DMS79 (cell line): Measurements from ENCODE around the gene CYB5R2.
A peak's percentile ranks its signal among the peaks of the same experiment; 100 is the strongest.

Experiments
- DNase-seq: peaks from one replicate; lab custom pipeline; 2025; lab: John Stamatoyannopoulos, UW

The CYB5R2 gene

DNA sequence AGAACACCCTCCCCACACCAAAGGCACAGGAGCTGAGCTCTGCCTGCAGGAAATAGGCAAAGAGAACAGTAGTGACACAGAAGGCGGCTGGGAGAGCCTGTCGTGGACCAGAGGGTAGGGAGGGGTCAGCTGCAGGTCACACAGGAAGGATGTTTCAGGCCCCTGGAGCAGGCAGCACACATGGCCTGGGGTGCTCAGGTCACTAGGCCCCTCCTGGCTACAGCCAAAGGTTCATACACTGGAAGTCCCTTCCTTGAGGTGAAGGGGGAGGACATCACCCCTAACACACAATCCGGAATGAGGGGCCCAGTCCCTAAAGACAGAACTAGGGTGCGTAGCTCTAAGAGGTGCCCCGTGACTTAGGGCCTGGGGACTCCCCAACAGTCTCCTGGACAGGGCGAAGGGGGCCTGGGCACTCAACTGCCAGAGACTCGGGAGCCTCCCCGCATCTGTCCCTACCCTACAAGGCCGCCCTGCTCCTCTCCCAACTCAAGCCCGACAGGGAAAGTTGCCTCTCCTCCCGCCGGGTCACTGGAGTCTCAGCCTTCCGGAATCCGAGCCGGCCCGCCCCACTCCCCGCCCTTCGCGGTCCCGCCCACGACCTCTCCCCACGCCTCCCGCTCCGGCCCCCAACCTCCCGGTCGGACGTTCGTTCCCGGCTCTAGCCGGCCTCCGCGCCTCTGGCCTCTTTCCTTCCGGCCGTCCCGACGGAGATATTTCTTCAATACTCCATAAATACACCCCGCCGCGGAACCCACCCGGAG, at the start of gene CYB5R2:
Gene CYB5R2, minus strand, starts transcription at position 541 of the 764 bp plus-strand sequence. CDS start 675 bp downstream, outside the sequence.
- no peak for DNase-seq

DNA sequence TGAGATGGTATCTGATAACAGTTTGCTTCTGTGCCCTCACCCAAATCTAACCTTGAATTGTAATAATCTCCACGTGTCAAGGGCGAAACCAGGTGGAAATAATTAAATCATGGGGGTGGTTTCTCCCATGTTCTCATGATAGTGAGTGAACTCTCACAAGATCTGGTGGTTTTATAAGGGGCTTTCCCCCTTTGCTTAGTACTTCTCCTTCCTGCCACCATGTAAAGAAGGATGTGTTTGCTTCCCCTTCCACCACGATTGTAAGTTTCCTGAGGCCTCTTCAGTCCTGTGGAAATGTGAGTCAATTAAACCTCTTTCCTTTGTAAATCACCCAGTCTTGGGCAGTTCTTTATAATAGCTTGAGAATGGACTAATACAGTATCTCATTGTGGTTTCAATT, 41.5 kb upstream of the CYB5R2 start:
- no peak for DNase-seq

DNA sequence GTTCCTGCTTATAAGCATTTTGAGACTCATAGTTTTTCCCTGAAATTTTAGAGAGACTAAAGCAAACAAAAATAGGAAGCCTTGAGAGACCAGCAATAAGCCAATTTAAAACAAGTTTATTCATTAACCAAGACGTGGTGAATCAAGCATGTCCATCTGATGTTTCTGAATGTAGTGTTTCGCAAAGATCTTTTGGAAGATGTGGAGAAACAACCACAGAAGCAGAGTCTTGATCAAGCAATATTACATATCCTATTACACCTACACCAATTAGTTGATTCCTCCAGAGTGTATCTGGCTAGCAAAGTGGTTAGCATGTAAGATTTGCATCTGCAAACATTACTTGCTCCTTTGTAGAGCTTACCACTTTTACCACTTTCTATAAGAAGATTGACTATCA, 33.1 kb upstream of the CYB5R2 start, which contains the start of gene OVCH2:
Gene OVCH2, minus strand, starts transcription at position 101 of the 400 bp plus-strand sequence. Its CDS starts 83 bp downstream, at position 18.
- DNase-seq: no peak

GRCh38 chr11:7703740-7704139, 30.4 kb upstream of the CYB5R2 start:
- DNase-seq: no peak

DNA sequence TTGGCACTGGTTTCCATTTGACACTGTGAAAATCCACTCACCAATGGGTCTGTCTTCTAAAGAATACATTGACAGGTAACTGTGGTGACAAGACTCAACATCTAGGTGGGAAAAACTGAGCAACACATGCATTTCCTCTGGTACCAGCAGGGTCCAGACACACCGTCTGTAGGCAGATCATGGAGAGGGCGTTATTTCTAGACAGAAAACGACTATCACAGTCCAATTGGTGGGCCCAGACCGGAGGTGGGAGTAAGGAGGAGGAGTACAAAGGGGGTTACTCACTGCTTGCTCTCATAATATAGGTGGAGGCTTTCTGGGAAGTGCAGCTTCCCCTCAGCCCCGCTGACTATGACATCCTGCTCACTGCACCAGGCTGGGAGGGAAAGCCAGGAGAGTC, 23.1 kb upstream of the CYB5R2 start:
- no peak for DNase-seq

DNA sequence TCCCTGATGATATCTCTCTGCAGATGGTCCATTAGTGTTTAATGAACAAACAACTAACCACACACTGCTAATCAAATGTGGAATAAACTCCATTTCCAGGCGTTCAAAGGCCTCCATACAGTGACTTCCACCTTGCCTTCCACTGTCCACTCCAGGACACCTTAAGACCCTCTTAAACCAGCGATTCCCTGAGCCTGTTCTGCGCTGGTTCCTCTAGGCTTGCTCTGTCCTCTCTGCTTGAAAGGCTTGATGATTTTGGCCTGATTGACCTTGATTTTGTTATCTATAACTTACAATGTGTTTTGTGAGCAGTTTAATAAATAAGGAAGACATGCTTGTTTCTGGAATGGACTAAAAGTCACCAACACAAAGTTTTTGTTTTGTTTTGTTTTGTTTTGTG, 20.9 kb upstream of the CYB5R2 start:
- no peak for DNase-seq

DNA sequence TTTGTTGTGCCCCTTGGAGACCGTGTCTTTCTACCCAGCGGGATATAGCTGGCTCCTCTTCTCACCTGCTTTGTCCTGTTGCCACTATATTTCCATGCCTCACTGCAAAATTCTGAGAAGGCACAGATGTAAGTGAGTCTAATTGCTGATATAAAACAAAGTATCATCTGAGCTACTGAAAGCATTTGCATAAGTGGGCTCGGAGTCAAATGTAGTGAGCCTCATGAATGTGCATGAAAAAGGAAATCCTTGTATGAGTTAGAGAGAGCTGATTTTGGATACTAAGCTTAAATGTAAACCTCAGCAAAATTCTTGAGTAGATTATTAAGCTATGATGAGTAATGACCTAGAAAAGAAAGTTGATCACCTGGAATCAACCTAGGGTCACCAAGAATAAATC, 19.1 kb upstream of the CYB5R2 start:
- no peak for DNase-seq

GRCh38 chr11:7691759-7692350, 18.6 kb upstream of the CYB5R2 start:
- no peak for DNase-seq

- peak; percentile 4 for DNase-seq
These were observed 17.3 kb upstream of the CYB5R2 start for GRCh38 chr11:7690648-7691047.

GRCh38 chr11:7689239-7689638, 15.9 kb upstream of the CYB5R2 start:
- no peak for DNase-seq

GRCh38 chr11:7688238-7688826, 15.0 kb upstream of the CYB5R2 start:
- no peak for DNase-seq

DNA sequence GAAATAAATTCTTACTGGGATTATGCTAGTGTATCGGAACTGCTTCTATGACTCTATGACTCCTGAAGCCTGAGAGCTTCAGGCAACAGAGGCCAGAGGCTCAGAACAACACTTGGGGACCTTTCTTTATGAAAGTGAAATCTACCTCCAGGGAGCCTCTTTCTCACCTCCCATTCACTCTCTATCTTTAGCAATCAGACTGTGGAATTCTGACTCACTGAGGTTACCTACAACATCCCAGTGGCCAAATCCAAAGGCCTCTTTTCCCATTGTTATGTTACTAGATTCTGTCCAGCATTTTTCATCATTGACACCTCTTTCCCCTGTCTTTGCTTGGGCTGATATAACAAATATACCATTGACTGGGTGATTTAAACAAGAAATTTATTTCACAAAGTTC, 14.1 kb upstream of the CYB5R2 start:
- no peak for DNase-seq

DNA sequence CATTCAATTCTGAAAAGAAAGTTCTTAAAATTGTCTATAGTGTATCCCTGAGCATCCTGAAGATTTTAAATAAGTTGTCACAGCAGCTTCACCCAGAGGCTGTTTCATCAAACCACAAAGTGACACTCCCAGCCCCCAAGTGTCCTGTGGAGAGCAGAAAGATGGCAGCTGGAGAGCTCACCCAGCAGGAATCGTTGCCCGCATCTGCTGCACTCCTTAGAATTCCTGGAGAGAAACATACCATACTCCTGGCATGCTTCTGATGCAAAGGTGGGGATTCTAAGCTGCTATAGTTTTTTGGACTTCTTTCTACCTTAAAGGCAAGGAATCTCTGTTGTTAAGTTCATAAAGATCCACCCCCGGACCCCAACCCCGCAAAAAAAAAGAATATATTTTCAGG, 13.5 kb upstream of the CYB5R2 start:
- DNase-seq: no peak

GRCh38 chr11:7683571-7683970, 10.3 kb upstream of the CYB5R2 start:
- no peak for DNase-seq

DNA sequence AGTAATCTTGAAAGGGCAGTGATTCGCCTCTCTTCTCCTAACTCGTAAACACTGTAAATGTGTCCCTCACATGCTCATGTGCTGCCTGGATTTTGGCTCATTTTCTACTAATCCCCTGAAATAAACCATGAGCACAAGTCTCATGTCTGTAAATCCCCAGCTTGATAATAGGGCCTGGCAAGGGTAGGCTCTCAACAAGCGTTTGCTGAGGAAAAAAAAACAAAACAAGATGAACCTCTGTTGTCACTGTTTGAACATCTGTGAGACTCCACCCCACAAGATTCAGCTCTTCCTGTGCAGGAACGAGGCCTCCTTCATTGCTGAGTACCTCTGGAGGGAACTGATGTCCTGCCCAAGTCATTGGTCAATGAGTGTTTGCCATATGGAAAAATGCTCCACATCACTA, 4.5 kb upstream of the CYB5R2 start:
- DNase-seq: no peak

DNA sequence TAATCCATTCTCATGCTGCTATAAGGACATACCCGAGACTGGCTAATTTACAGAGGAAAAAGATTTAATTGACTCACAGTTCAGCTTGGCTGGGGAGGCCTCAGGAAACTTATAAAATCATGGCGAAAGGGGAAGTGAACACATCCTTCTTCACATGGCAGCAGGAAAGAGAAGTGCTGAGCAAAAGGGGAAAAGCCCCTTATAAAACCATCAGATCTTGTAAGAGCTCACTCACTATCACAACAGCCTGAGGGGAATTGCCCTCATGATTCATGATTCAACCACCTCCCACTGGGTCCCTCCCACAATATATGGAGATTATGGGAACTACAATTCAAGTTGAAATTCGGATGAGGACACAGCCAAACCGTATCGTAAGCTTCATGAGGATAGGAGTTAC, 3.8 kb upstream of the CYB5R2 start:
- no peak for DNase-seq

GRCh38 chr11:7675631-7676030, 2.3 kb upstream of the CYB5R2 start:
- no peak for DNase-seq

DNA sequence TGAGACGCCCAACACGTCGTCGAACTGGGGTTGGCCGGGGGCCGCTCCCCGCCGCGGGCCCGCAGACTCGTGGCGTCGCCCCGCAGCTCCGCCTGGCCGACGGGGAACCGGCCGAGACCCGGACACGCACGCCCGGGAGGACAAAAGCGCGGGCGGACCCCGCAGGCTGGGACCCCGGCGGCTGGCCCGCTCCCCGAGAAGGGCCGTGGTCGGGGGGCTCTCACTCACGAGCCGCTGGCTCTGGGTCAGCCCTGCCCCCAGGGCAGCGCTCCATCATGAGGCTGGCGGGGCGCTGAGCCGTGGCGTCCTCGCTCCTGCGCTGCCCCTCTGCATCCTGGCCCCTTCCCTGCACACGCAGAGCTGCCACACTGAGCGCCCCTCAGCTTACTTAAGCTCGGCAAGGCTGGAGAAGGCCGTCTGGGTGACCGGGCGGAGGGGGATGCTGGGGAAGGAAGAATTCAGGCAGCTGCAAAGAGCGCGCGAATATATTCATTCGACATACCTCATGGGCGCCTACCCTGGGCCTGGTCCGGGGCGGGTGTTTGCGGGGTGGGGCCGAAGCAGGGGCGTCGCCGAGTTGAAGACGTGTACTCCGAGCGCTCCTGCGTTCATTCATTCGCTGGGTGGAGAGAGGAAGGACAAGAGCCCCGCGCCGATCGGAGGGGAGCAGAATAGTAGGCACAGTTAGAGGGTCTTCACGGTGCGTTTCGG, 579 bp upstream of the CYB5R2 start:
- DNase-seq: no peak

DNA sequence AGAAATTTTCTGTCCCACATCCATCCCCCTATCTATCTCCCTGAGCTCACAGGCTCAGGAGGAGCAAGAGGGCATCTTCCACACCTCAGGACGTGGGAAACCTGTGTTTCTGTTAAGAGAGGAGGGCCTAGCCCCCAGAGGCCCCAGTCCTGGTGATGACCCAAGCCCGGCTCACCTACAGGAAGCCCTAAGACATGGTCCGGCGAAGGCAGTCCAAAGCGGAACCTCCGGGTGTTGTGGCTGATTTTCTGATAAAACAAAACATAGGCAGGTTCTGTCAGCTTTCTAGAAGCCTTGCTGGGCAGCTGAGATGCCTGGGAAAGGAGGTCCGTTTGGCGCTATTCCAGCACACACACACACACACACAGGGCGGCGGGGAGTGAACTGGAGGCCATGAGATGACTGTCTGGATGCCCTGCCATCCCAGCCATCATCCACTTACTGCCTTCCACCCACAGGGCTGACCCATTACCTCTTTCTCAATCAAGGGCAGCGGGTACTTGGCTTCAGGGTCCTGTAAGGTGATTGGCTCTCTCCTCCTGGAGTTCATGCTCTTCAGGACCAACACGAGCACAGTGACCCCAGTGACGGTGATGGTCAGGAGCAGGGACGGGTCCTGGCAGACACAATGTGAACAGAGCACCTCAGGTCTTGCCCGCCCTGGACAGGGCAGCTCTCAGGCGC, 882 bp downstream of the CYB5R2 start:
- DNase-seq: no peak

DNA sequence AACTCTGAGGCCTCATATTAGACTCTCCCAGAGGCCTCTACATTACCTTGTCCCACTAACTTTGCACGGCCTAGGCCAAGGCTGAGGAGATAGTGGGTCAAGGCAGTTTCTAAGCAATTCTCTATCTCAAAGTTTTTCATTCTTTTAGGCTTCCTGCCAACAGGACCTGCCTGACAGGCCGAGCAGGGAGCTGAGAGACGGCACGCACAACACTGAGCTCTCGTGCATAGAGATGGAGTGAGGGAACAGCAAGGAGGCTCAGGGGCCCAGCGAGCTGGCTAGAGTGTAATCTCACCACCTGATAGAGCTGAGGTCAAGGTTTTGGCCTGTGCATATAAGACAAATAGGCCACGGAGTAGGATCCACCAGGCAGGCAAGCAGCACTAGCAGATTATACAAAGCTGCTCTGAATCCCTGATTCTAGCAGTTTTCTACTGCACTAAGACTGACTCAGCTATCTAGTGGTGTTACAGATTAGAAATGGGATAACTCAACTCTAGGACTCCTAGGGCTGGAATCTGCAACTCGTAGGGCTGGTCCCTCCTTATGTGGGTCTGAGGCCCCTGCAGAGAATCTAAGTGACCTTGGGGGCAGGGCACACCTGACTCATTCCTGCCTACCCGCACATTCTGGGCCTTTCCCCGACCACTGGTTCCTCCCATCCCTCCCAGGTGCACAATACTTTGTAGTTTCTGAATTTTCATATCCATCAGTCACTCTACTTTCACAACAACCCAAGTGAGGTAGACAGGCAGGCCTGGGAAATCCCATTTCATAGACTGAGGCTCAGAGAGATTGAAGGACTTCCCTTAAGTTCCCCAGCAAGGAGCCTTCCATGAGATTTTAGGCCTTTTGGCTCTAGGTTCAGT, 1.7 kb downstream of the CYB5R2 start:
- DNase-seq: no peak

DNA sequence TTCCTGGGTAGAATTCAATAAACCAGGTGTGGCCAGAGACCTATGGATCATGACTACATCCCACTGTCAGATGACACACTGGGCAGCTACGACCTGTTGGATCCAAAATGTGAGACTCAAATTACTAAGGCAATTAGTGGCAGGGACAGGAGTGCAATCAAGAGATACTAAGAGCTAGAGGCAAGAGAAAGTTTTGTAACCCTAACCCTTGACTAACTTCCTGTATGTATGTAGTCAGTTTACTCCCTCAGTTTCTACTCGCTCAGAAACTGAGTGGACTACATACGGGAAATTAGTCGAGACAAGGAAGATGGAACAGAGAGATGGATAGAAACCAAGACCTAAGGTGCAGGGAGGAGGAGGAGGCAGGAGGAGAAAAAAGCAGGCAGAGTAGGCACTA, 2.7 kb downstream of the CYB5R2 start:
- no peak for DNase-seq
